HepG2 (cell line): ENCODE results near the gene FAM234B. TPM values are rescaled to one million over a fixed set of nuclear protein-coding genes. Genes with fewer than 3 reads are reported as not detected.
A peak's percentile ranks its signal among the peaks of the same experiment; 100 is the strongest.

ENCODE experiments used
- CEBPZ ChIP-seq: IDR thresholded peaks from 2 replicates; pipeline ENCODE4 v1.6.1; 2012; ENCODE audit warnings: low read length, improper control_type of control experiment
- ELF1 ChIP-seq: sonication (generic); formaldehyde crosslinking; IDR thresholded peaks from 2 replicates; pipeline ENCODE4 v1.4.0; 2020; ENCODE audit warnings: missing genetic modification reagents
- FOSL2 ChIP-seq: sonication (generic); formaldehyde crosslinking; IDR thresholded peaks from 2 replicates; pipeline ENCODE4 v1.4.0; 2020; ENCODE audit warnings: missing genetic modification reagents
- GMEB1 ChIP-seq: sonication (generic); formaldehyde crosslinking; IDR thresholded peaks from 2 replicates; pipeline ENCODE4 v1.5.1; 2020; ENCODE audit warnings: missing genetic modification reagents, mild to moderate bottlenecking, borderline replicate concordance
- HIC2 ChIP-seq: sonication (generic); formaldehyde crosslinking; IDR thresholded peaks from 2 replicates; pipeline ENCODE4 v1.9.0; 2022; ENCODE audit warnings: low read depth, missing genetic modification reagents
- IRF2 ChIP-seq: IDR thresholded peaks from 2 replicates; pipeline ENCODE4 v1.6.1; 2018; ENCODE audit warnings: missing genetic modification reagents, missing compliant biosample characterization
- NFE2L1 ChIP-seq: sonication (generic); formaldehyde crosslinking; IDR thresholded peaks from 2 replicates; pipeline ENCODE4 v1.4.0; 2020; ENCODE audit warnings: missing genetic modification reagents, mild to moderate bottlenecking, borderline replicate concordance
- SCMH1 ChIP-seq: sonication (generic); formaldehyde crosslinking; IDR thresholded peaks from 2 replicates; pipeline ENCODE4 v1.9.0; 2021; ENCODE audit warnings: missing genetic modification reagents, mild to moderate bottlenecking, borderline replicate concordance
- SOX6 ChIP-seq, 2 experiments: fragments of 450-650 bp in 1 of 2; sonication (generic) in 1 of 2; formaldehyde crosslinking in 1 of 2; IDR thresholded peaks; 2 replicates each; pipeline versions ENCODE4 v1.4.0 to v1.6.1; 2017 to 2020; ENCODE audit warnings: antibody characterized with exemption in 1 of 2, mild to moderate bottlenecking in 1 of 2, missing genetic modification reagents in 1 of 2
- TP53 ChIP-seq: sonication (generic); formaldehyde crosslinking; conservative IDR thresholded peaks from 2 replicates; pipeline ENCODE4 v1.4.0; 2020; ENCODE audit warnings: missing genetic modification reagents
- ZNF230 ChIP-seq: sonication (generic); formaldehyde crosslinking; IDR thresholded peaks from 2 replicates; pipeline ENCODE4 v1.4.0; 2020; ENCODE audit warnings: mild to moderate bottlenecking, missing genetic modification reagents
- ZNF331 ChIP-seq: sonication (generic); formaldehyde crosslinking; IDR thresholded peaks from 2 replicates; pipeline ENCODE4 v1.4.0; 2020; ENCODE audit warnings: missing genetic modification reagents
- ZNF350 ChIP-seq: sonication (generic); formaldehyde crosslinking; IDR thresholded peaks from 2 replicates; pipeline ENCODE4 v1.4.0; 2020; ENCODE audit warnings: mild to moderate bottlenecking, low read depth, missing genetic modification reagents, borderline replicate concordance
- ZNF432 ChIP-seq: sonication (generic); formaldehyde crosslinking; IDR thresholded peaks from 2 replicates; pipeline ENCODE4 v1.5.0; 2020; ENCODE audit warnings: missing genetic modification reagents, mild to moderate bottlenecking, borderline replicate concordance
- ZNF468 ChIP-seq: sonication (generic); formaldehyde crosslinking; IDR thresholded peaks from 2 replicates; pipeline ENCODE4 v1.8.0; 2022; ENCODE audit warnings: mild to moderate bottlenecking, moderate library complexity, missing genetic modification reagents
- ZNF558 ChIP-seq: sonication (generic); formaldehyde crosslinking; IDR thresholded peaks from 2 replicates; pipeline ENCODE4 v1.9.0; 2022; ENCODE audit warnings: mild to moderate bottlenecking, missing genetic modification reagents, borderline replicate concordance
- ZNF597 ChIP-seq: sonication (generic); formaldehyde crosslinking; IDR thresholded peaks from 2 replicates; pipeline ENCODE4 v1.5.0; 2020; ENCODE audit warnings: missing genetic modification reagents
- ZNF629 ChIP-seq: sonication (generic); formaldehyde crosslinking; conservative IDR thresholded peaks from 2 replicates; pipeline ENCODE4 v1.5.0; 2020; ENCODE audit warnings: missing genetic modification reagents
- ZNF777 ChIP-seq: sonication (generic); formaldehyde crosslinking; IDR thresholded peaks from 2 replicates; pipeline ENCODE4 v1.4.0; 2020; ENCODE audit warnings: missing genetic modification reagents
- polyA plus RNA-seq, 8 experiments: library from polyadenylated mRNA; depleted of rRNA in 3 of 8; stranded (reverse) in 7 of 8; unstranded in 1 of 8; fragments of >200 nt; fragmentation: Illumina TruSeq in 4 of 8; extraction: Trizol in 4 of 8; gene quantifications; 2 replicates each; pipeline versions ENCODE4 v1.2.1 to v1.2.3, GENCODE V29; 2011 to 2016; ENCODE audit warnings: low read depth in 4 of 8, missing spikeins in 1 of 8, mixed read lengths in 1 of 8; ENCODE audit not compliant: insufficient read depth in 1 of 8
- total RNA-seq, 5 experiments: library from RNA; depleted of rRNA; stranded (reverse); fragments of >200 nt; fragmentation: Illumina TruSeq; extraction: Trizol; gene quantifications; 2 replicates each; pipeline ENCODE4 v1.2.3, GENCODE V29; 2016; ENCODE audit warnings: low read depth in 1 of 5

Gene FAM234B
- total and polyA plus RNA-seq, 2 of the 13 experiments (the other 11 are each of a cell fraction or from before 2014, with no cell fraction given), result 7.8 to 13.8 TPM

- TF ChIP-seq ZNF468 (CRISPR knock-in tag), result no peak
- no peak for TF ChIP-seq ZNF230
- TF ChIP-seq GMEB1 (CRISPR knock-in tag), result no peak
- no peak for TF ChIP-seq ZNF777 (CRISPR knock-in tag)
- no peak for TF ChIP-seq TP53
- no peak for TF ChIP-seq ZNF331 (CRISPR knock-in tag)
- no peak for TF ChIP-seq CEBPZ
- TF ChIP-seq NFE2L1, result no peak
- TF ChIP-seq ZNF629 (CRISPR knock-in tag), result no peak
- no peak for TF ChIP-seq HIC2 (CRISPR knock-in tag)
- no peak for TF ChIP-seq SOX6 (IDR thresholded peaks at IDR 0.05)
- TF ChIP-seq SOX6 (CRISPR knock-in tag; IDR thresholded peaks at IDR 0.05), result 0 out of 2 replicates have a peak, but pooled peaks have one; percentile 17
- no peak for TF ChIP-seq SCMH1
- TF ChIP-seq ELF1, result no peak
- no peak for TF ChIP-seq ZNF558 (CRISPR knock-in tag)
- no peak for TF ChIP-seq ZNF432 (CRISPR knock-in tag)
- TF ChIP-seq FOSL2 (CRISPR knock-in tag), result 0 out of 2 replicates have a peak, but pooled peaks have one; percentile 24
- TF ChIP-seq ZNF597, result no peak
- TF ChIP-seq ZNF350 (CRISPR knock-in tag), result no peak
- no peak for TF ChIP-seq IRF2 (CRISPR knock-in tag)
Observed at GRCh38 chr12:13100882-13101769, 56.9 kb downstream of the FAM234B start (continued).
